Activated B cell treated with CpG ODN at 0.5 μM for 24 hours (primary cell): ENCODE data around the gene ARHGEF1. TPM values are rescaled to one million over a fixed set of nuclear protein-coding genes. Genes with fewer than 3 reads are reported as not detected.
"Not testable (repeated sequence)": the region's sequence is repeated elsewhere in the genome, so short reads cannot be mapped to it uniquely, and the experiment has no call there.

ENCODE experiments used
- ATAC-seq: fragments of 200-7000 bp; cut with Tn5 transposase; one replicate; pipeline ENCODE4 v1.10.0; 2021; ENCODE audit warnings: low read depth, mild to moderate bottlenecking, moderate library complexity
- CTCF ChIA-PET: fragments of 350-600 bp; sonication (Branson Sonifier 250); formaldehyde crosslinking; loops from one replicate; lab custom pipeline; 2021; ENCODE audit warnings: antibody characterized with exemption; lab: Charles Lee
- POLR2A ChIA-PET: fragments of 350-600 bp; sonication (Branson Sonifier 250); formaldehyde crosslinking; loops from one replicate; lab custom pipeline; 2021; ENCODE audit warnings: antibody characterized with exemption; lab: Charles Lee
- DNase-seq: peaks from one replicate; pipeline ENCODE4 v3.0.0; 2022
- H3K27ac Mint-ChIP-seq: one replicate; pipeline ENCODE4 v1.8.0; 2020; ENCODE audit warnings: mixed read lengths
- H3K27me3 Mint-ChIP-seq: one replicate; pipeline ENCODE4 v1.8.0; 2021; ENCODE audit warnings: mixed read lengths
- H3K36me3 Mint-ChIP-seq: one replicate; pipeline ENCODE4 v1.8.0; 2021; ENCODE audit warnings: low read depth, mixed read lengths
- H3K4me1 Mint-ChIP-seq: one replicate; pipeline ENCODE4 v1.8.0; 2021; ENCODE audit warnings: mixed read lengths
- H3K4me3 Mint-ChIP-seq: one replicate; pipeline ENCODE4 v1.8.0; 2020; ENCODE audit warnings: mild to moderate bottlenecking, mixed read lengths
- H3K9me3 Mint-ChIP-seq: one replicate; pipeline ENCODE4 v1.8.0; 2020; ENCODE audit warnings: mixed read lengths
- intact Hi-C: fragments of 100-400 bp; cut with micrococcal nuclease; formaldehyde crosslinking; loops from one replicate; pipeline ENCODE4 v1.15.1; 2024
- total RNA-seq: library from RNA; stranded (reverse); gene quantifications from 2 replicates; pipeline ENCODE4 v1.2.3, GENCODE V29; 2022
- TF ChIP-seq, protein P1 (sequence below): fragments of 200-600 bp; IDR thresholded peaks from one replicate; pipeline ENCODE4 v1.8.0; 2022; ENCODE audit warnings: antibody characterized with exemption, mild to moderate bottlenecking

ARHGEF1 gene
- total RNA-seq, 1 donor from 2014 or later: 418 TPM

DNA sequence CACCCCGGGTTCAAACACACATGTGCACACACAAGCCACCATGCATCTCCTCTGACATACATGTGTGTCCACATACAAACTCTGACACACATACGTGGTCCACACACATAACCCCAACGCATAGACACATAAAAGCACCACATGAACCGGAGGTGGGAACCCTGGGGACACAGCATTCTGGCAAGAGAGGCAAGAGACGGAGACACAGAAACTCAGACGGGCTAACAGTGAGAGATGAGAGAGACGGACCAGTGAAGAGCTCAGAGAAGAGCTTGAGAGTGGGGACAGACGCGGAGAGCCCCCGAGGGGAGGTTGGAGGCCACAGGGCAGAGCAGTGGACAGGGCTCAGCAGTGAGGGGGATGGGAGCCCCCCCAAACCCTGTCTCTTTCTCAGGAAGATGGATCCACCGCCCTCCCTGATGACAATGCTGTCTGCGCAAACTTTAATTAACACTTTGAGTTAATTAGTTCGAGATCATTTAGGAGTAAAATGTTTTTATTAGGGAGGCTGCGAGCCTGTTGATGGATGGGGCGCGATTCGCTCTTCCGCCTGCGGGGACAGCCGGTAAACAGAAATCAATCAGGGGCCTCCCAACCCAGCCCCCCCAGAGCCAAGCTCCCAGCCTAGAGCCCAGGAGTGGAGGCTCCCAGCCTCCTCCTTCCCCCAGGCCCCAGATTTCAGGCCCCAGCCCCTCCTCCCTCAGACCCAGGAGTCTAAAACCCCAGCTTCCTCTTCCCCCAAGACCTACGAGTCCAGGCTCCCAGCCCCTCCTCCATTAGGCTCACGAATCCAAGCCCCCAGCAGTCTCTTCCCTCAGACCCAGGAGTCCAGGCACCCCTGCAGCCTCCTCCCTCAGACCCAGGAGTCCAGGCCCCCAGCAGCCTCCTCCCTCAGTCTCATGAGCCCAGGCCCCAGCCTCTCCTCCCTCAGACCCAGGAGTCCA lies 54.8 kb downstream of the ARHGEF1 start:
- intact Hi-C loops: no loop called here
- ChIA-PET POLR2A (interaction anchor here (1.0 to 2.6 kb wide), 4 partner anchors 53 to 78 kb away, joined by 6 to 15 read pairs (median 6); partner anchors contain the start of genes CD79A and RPS19), CTCF (interaction anchor here (1.1 to 2.0 kb wide), 4 partner anchors 8 to 78 kb away, joined by 3 to 9 read pairs (median 4); no protein-coding TSS in a partner anchor)
- Mint-ChIP-seq H3K4me3 (peak overlapping the region; percentile 48), H3K36me3 (no peaks in the 10 kb centered on the region), H3K27ac (peak overlapping the region; percentile 41), H3K27me3 (no peaks in the 10 kb centered on the region), H3K4me1 (peaks cover 59% of the 10 kb centered on the region), H3K9me3 (no peaks in the 10 kb centered on the region)
- ATAC-seq (no peak), DNase-seq (no peak)
- TF ChIP-seq, protein P1, sequence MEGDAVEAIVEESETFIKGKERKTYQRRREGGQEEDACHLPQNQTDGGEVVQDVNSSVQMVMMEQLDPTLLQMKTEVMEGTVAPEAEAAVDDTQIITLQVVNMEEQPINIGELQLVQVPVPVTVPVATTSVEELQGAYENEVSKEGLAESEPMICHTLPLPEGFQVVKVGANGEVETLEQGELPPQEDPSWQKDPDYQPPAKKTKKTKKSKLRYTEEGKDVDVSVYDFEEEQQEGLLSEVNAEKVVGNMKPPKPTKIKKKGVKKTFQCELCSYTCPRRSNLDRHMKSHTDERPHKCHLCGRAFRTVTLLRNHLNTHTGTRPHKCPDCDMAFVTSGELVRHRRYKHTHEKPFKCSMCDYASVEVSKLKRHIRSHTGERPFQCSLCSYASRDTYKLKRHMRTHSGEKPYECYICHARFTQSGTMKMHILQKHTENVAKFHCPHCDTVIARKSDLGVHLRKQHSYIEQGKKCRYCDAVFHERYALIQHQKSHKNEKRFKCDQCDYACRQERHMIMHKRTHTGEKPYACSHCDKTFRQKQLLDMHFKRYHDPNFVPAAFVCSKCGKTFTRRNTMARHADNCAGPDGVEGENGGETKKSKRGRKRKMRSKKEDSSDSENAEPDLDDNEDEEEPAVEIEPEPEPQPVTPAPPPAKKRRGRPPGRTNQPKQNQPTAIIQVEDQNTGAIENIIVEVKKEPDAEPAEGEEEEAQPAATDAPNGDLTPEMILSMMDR: no peak

DNA sequence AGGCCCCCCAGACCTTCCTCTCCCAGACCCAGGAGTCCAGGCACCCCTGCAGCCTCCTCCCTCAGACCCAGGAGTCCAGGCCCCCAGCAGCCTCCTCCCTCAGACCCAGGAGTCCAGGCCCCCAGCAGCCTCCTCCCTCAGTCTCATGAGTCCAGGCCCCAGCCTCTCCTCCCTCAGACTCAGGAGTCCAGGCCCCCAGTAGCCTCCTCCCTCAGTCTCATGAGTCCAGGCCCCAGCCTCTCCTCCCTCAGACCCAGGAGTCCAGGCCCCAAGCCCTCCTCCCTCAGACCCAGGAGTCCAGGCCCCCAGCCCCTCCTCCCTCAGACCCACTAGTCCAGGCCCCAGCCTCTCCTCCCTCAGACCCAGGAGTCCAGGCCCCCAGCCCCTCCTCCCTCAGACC lies 56.2 kb downstream of the ARHGEF1 start:
- CTCF ChIA-PET, H3K27ac Mint-ChIP-seq, DNase-seq, ATAC-seq, H3K36me3 Mint-ChIP-seq, H3K9me3 Mint-ChIP-seq, H3K27me3 Mint-ChIP-seq, intact Hi-C loops: not testable (repeated sequence)
- peaks cover 63% of the 10 kb centered on the region for H3K4me1 Mint-ChIP-seq
- H3K4me3 Mint-ChIP-seq: peak overlapping the region; percentile 11
- POLR2A ChIA-PET: interaction anchor here (1.7 to 10.0 kb wide), 2 partner anchors 64 to 79 kb away, joined by 8 to 189 read pairs; partner anchors contain the start of genes CD79A and RPS19

DNA sequence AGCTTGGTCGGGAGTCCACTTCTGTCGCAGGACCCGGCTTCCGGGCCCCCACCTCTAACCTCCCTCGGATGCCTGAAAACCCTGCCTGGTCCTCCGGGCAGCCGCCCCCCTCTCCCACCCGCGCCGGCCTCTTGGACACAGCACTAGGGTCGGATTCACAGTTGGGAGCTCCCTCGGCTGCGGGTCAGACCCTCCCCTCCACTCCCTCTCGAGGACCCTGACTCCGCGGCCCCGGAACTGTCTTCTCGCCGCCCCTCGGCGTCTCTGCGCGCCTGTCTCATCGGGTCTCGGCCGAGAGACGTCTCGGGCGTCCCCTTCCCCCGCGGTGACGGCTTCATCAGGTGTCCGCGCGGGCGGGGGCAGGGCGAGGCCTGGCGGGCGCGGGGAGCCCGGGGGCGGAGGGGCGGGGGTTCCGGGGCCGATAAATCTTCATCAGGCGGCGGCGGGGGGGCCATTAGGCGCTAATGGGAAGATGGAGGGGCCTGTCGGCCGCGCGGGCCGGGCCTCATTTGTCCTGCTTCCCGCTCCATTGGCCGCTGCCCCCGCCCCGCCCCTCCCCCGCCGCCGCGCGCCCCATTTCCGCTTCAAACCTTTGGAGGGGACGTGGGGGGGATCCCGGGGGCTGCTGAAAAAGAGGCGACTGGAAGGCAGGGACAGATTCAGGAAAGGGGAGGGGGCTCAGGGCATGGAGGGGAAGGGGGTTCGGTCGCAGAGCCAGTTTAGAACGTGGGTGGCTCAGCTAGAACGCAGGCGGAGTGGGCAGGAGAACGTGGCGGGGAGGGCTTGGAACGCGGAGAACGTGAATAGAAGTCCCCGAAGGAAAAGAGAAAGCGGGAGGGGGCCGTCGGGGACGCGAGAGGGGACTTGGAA lies 57.1 kb downstream of the ARHGEF1 start:
- DNase-seq: peak; percentile 50
- TF ChIP-seq, protein P1: no peak
- peak; percentile 51 for ATAC-seq
- no peaks in the 10 kb centered on the region for H3K36me3 Mint-ChIP-seq
- peak overlapping the region; percentile 89 for H3K4me3 Mint-ChIP-seq
- peak overlapping the region; percentile 87 for H3K27ac Mint-ChIP-seq
- H3K4me1 Mint-ChIP-seq: peaks cover 63% of the 10 kb centered on the region
- H3K9me3 Mint-ChIP-seq: no peaks in the 10 kb centered on the region
- intact Hi-C loops: no loop called here
- H3K27me3 Mint-ChIP-seq: no peaks in the 10 kb centered on the region
- CTCF ChIA-PET: no interaction called here
- POLR2A ChIA-PET: interaction anchor here (0.6 to 10.0 kb wide), 4 partner anchors 56 to 145 kb away, joined by 4 to 189 read pairs (median 6); partner anchors contain the start of genes CD79A and RPS19

DNA sequence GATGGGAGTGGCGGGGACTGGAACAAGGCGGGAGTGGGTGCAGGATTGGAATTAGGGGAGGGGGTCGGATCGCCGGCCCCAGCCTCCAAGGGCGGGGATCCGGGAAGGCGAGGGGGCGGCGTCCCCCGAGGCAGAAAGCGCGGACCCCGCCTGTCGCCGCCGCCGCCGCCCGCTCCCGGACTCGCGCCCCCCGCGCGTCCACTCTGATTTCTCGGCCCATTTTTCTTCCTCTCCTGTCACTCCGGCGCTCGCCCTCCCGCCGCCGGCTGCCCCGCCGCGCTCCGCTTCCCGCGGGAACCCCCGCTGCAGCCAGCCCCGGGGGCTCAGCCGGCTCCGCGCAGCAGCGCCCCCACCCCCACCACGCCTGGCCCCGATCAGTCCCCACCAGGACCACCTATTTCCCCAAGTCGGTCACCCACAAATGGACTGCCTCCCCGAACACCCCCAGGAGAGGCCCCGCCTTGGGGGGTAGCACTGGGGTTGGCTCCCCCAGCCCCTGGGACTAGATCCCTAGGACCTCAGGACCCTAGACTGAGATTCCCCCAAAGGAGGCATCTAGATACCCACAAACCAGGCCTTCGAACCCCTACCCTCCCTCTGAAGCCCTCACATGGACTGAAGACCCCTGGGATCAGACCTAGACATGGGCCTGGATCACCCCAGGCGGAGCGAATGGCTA lies 57.9 kb downstream of the ARHGEF1 start:
- CTCF ChIA-PET: interaction anchor here (1.0 kb wide), 1 partner anchor 11 kb away, joined by 3 read pairs; no protein-coding TSS in a partner anchor
- ATAC-seq: no peak
- POLR2A ChIA-PET: interaction anchor here (0.6 to 10.0 kb wide), 4 partner anchors 57 to 1505 kb away, joined by 7 to 189 read pairs (median 49); partner anchors contain the start of genes ARHGEF1, CD79A and RPS19
- peak overlapping the region; percentile 87 for H3K27ac Mint-ChIP-seq
- intact Hi-C loops: no loop called here
- no peaks in the 10 kb centered on the region for H3K9me3 Mint-ChIP-seq
- no peaks in the 10 kb centered on the region for H3K27me3 Mint-ChIP-seq
- TF ChIP-seq, protein P1: no peak
- DNase-seq: no peak
- H3K36me3 Mint-ChIP-seq: no peaks in the 10 kb centered on the region
- H3K4me3 Mint-ChIP-seq: peak overlapping the region; percentile 89
- peaks cover 66% of the 10 kb centered on the region for H3K4me1 Mint-ChIP-seq
